Activated CD4-positive, alpha-beta T cell treated with anti-CD3 and anti-CD28 coated beads, Interleukin-2, amount 10 ng/mL, durations not matched to agents 24 days and 14 days (primary cell): ENCODE measurements around the gene TARP. TPM values are rescaled to one million over a fixed set of nuclear protein-coding genes. Genes with fewer than 3 reads are reported as not detected.

Source experiments
- DNase-seq: peaks from one replicate; pipeline ENCODE4 v3.0.0; 2022
- H3K27ac Mint-ChIP-seq: one replicate; pipeline ENCODE4 v1.8.0; 2022; ENCODE audit warnings: mild to moderate bottlenecking, mixed read lengths
- H3K27me3 Mint-ChIP-seq: one replicate; pipeline ENCODE4 v1.8.0; 2022; ENCODE audit warnings: mixed read lengths
- H3K36me3 Mint-ChIP-seq: one replicate; pipeline ENCODE4 v1.8.0; 2022; ENCODE audit warnings: low read depth, mild to moderate bottlenecking, mixed read lengths
- H3K4me1 Mint-ChIP-seq: one replicate; pipeline ENCODE4 v1.8.0; 2021; ENCODE audit warnings: mixed read lengths
- H3K4me3 Mint-ChIP-seq: one replicate; pipeline ENCODE4 v1.8.0; 2022; ENCODE audit warnings: mild to moderate bottlenecking, moderate library complexity, mixed read lengths
- H3K9me3 Mint-ChIP-seq: one replicate; pipeline ENCODE4 v1.8.0; 2021; ENCODE audit warnings: mixed read lengths
- intact Hi-C: fragments of 100-400 bp; cut with micrococcal nuclease; formaldehyde crosslinking; loops from one replicate; pipeline ENCODE4 v1.15.1; 2023
- total RNA-seq: library from RNA; stranded (reverse); gene quantifications from 2 replicates; pipeline ENCODE4 v1.2.3, GENCODE V29; 2022

Gene TARP

GRCh38 chr7:38211486-38211885, 62.0 kb downstream of the TARP start:
- H3K27ac Mint-ChIP-seq: no peak overlapping the region

More at GRCh38 chr7:38211486-38211885, 62.0 kb downstream of the TARP start:
- intact Hi-C loops: no loop called here
- Mint-ChIP-seq H3K4me3 (no peak overlapping the region), H3K9me3 (no peaks in the 10 kb centered on the region), H3K27me3 (no peaks in the 10 kb centered on the region), H3K4me1 (peaks cover 11% of the 10 kb centered on the region), H3K36me3 (peaks cover 8% of the 10 kb centered on the region)
- no peak for DNase-seq

Other genes starting within 250 kb of the TARP start
- 27.1 and 27.5 TPM in 2 replicates for gene STARD3NL, start 95.4 kb downstream of the TARP start, total RNA-seq